Measurements from ENCODE around the gene SSBP2.

GRCh38 chr5:81761270-81761669 is 10.4 kb upstream of the SSBP2 start:
- TF ChIP-seq NRF1 (IDR thresholded peaks at IDR 0.05; ENCODE audit: low read depth, low read length) (no peak), MAX (IDR thresholded peaks at IDR 0.05) (no peak), TAF1 (IDR thresholded peaks at IDR 0.05; ENCODE audit: low read depth, low read length) (no peak), EZH2 (IDR thresholded peaks at IDR 0.05; ENCODE audit: low read depth, low read length, severe bottlenecking) (no peak), USF2 (IDR thresholded peaks at IDR 0.05; ENCODE audit: low read length) (no peak), JUND (IDR thresholded peaks at IDR 0.05; ENCODE audit: low read length) (no peak), CHD7 (IDR thresholded peaks at IDR 0.05; ENCODE audit: insufficient replicate concordance, low read length) (no peak), CTCF (IDR thresholded peaks at IDR 0.05; ENCODE audit: control extremely low read depth in 1 of 3, insufficient read depth in 1 of 3, low read depth in 1 of 3, low read length in 3 of 3) (no peak), CREB1 (IDR thresholded peaks at IDR 0.05) (no peak), POLR2A (IDR thresholded peaks at IDR 0.05; ENCODE audit: control extremely low read depth in 1 of 2, low read depth in 2 of 2, low read length in 2 of 2) (no peak)
